ENCODE results near the gene FARP1. TPM values are rescaled to one million over a fixed set of nuclear protein-coding genes. Genes with fewer than 3 reads are reported as not detected.

The FARP1 gene
- total RNA-seq, 4 donors from 2014 or later = 11.0 to 27.2 (median 13.6) TPM

DNA sequence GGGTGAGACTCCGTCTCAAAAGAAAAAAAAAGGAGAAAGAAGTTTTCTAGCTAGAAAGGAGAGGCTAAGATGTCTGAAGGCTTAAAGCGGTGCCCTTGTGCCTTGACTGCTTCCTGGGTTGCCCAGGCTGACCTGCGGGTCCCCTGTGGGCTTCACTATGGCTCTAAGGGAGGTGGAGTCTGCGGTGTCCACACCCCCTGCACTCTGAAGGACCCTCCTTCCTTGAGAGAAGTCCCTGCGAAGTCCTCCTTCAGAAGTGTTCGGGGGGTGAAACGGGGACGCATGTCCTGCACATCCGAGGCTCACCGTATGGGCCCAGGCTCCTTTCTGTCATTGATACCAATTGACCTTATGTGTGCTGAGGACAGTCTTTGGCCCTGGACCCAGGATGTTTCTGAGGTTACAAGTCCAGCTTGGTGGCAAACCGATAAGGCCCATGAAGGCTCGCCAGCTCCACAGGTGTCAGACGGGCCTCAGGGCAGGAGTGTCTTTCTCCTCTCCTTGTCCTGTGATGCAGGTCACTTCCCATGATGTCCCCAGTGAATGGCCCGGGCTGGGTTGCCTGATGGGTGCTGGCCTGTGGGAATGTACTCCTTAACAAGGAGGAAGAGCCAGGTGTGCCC is 45.8 kb downstream of the FARP1 start:
- H3K4me3 ChIP-seq = no peak overlapping the region
- WGBS = 90% methylated on average over 11 of the region's 14 CpGs
- H3K27me3 ChIP-seq = no peaks in the 10 kb centered on the region
- TF ChIP-seq EP300 (IDR thresholded peaks at IDR 0.05) (no peak), POLR2AphosphoS5 (IDR thresholded peaks at IDR 0.05) (no peak), POLR2A (IDR thresholded peaks at IDR 0.05) (no peak)
- TF ChIP-seq, protein P1, sequence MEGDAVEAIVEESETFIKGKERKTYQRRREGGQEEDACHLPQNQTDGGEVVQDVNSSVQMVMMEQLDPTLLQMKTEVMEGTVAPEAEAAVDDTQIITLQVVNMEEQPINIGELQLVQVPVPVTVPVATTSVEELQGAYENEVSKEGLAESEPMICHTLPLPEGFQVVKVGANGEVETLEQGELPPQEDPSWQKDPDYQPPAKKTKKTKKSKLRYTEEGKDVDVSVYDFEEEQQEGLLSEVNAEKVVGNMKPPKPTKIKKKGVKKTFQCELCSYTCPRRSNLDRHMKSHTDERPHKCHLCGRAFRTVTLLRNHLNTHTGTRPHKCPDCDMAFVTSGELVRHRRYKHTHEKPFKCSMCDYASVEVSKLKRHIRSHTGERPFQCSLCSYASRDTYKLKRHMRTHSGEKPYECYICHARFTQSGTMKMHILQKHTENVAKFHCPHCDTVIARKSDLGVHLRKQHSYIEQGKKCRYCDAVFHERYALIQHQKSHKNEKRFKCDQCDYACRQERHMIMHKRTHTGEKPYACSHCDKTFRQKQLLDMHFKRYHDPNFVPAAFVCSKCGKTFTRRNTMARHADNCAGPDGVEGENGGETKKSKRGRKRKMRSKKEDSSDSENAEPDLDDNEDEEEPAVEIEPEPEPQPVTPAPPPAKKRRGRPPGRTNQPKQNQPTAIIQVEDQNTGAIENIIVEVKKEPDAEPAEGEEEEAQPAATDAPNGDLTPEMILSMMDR (IDR thresholded peaks at IDR 0.05) = no peak
- H3K9me3 ChIP-seq = no peaks in the 10 kb centered on the region
- H3K27ac ChIP-seq = no peak overlapping the region
- no peaks in the 10 kb centered on the region for H3K36me3 ChIP-seq
- peaks cover 3% of the 10 kb centered on the region for H3K4me1 ChIP-seq
- DNase-seq (ENCODE audit: low spot score in 2 of 2) = no peak

DNA sequence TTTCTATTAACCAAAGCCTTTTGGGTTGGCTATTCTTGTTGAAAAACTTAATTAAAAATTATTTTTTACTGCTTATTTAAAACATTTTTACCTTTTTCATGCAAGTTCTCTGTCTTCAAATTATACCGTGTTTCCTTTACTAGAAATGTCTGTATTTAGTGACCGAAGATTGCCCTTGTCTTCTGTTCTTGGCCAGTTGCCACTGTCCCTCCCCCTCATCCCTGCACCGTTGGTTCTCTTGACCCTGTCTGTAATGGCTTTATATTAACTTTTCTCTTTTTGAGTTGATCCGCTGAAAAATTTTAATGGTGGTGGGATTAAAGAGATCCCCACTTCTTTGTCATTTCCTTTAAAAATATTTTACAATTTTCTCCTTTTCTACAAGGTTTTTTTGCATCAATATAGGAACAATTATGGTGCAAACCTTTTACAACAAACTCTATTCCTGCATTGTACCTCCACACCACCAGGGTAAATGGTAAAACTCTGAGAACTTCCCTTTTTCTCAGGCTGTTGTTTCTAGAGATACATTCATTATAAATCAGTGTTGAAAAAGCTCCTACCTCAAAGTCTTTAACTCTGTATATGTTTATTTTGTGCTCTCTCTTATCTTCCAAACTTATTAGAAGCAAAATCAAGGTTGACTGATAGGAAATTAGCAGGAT is 47.1 kb downstream of the FARP1 start:
- Histone ChIP-seq H3K27me3 (no peaks in the 10 kb centered on the region), H3K4me1 (peaks cover 3% of the 10 kb centered on the region), H3K27ac (no peak overlapping the region), H3K4me3 (no peak overlapping the region), H3K36me3 (no peaks in the 10 kb centered on the region), H3K9me3 (no peaks in the 10 kb centered on the region)
- 49% methylated on average over 4 of the region's 4 CpGs for WGBS
- no peak for DNase-seq (ENCODE audit: low spot score in 2 of 2)
- no peak for TF ChIP-seq POLR2AphosphoS5 (IDR thresholded peaks at IDR 0.05)
- no peak for TF ChIP-seq POLR2A (IDR thresholded peaks at IDR 0.05)
- TF ChIP-seq, protein P1 (IDR thresholded peaks at IDR 0.05) = no peak
- no peak for TF ChIP-seq EP300 (IDR thresholded peaks at IDR 0.05)

DNA sequence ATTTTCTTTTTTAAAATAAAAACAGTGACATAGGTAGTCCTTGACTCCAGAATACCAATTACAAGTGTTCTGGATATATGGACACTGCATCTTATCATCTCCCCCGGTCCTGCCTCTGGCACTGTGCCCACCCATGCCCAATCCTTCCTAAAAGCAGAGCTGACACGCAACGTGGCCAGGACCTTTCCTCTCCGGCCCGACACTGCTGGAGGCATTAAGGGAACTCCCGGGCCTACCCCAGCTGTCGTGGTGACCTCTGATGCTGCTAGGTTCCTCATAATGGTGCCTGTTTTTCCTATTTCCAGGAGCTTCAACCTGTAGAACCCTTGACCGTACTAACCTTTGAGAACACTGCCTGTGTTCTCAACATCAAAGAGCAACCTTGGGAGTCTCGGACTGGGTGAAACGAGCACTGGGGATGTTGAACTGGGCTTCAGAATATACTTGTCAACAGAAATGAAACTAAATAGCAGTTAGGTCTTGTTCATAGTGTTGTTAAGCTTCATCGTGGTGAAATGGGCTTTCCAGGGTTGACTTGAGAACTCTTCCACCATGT is 48.1 kb downstream of the FARP1 start:
- Histone ChIP-seq H3K4me1 (peaks cover 3% of the 10 kb centered on the region), H3K27ac (no peak overlapping the region)

DNA sequence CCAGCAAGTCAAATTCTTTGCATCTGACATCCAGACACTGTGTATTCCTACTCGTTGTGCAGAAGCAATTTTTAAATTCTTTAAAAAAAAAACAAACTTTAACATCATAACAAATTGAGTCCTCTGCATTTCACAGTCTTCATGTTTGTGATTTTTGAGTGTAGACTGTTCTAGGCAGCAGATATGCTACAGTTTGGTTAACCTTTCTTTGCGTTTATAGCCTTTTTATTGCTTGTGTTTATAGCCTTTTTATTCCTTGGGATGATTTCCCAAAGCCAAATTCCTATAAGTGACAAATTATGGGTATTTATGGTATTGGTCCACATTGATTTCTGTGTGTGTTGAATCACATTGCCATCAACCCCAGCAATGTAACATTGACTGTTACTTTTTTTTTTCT is 49.1 kb downstream of the FARP1 start:
- no peaks in the 10 kb centered on the region for H3K27me3 ChIP-seq
- no peaks in the 10 kb centered on the region for H3K36me3 ChIP-seq

More for the DNA sequence above, 48.1 kb downstream of the FARP1 start:
- 83% methylated on average over 11 of the region's 11 CpGs for WGBS
- Histone ChIP-seq H3K36me3 (no peaks in the 10 kb centered on the region), H3K27me3 (no peaks in the 10 kb centered on the region), H3K9me3 (no peaks in the 10 kb centered on the region), H3K4me3 (no peak overlapping the region)
- TF ChIP-seq, protein P1 (IDR thresholded peaks at IDR 0.05) = no peak
- TF ChIP-seq POLR2A (IDR thresholded peaks at IDR 0.05) (no peak), EP300 (IDR thresholded peaks at IDR 0.05) (no peak), POLR2AphosphoS5 (IDR thresholded peaks at IDR 0.05) (no peak)
- no peak for DNase-seq (ENCODE audit: low spot score in 2 of 2)

More for the DNA sequence above, 49.1 kb downstream of the FARP1 start:
- Histone ChIP-seq H3K9me3 (no peaks in the 10 kb centered on the region), H3K4me1 (peaks cover 3% of the 10 kb centered on the region), H3K27ac (no peak overlapping the region), H3K4me3 (no peak overlapping the region)
- TF ChIP-seq POLR2A (IDR thresholded peaks at IDR 0.05) (no peak), POLR2AphosphoS5 (IDR thresholded peaks at IDR 0.05) (no peak), EP300 (IDR thresholded peaks at IDR 0.05) (no peak)
- TF ChIP-seq, protein P1 (IDR thresholded peaks at IDR 0.05) = no peak
- no peak for DNase-seq (ENCODE audit: low spot score in 2 of 2)
- WGBS = 74% methylated on average over 2 of the region's 2 CpGs

Data from suprapubic skin (tissue), 4 donors.